HUES6 (cell line): ENCODE measurements around the gene CWF19L1.

Source experiments
- H3K27ac ChIP-seq: 2 replicates; pipeline ENCODE4 v1.7.0; 2013; ENCODE audit warnings: low read depth, mild to moderate bottlenecking, low read length, inconsistent platforms
- H3K27me3 ChIP-seq: 2 replicates; pipeline ENCODE4 v1.6.1; 2013; ENCODE audit warnings: low read length; ENCODE audit not compliant: control insufficient read depth, insufficient read depth
- H3K36me3 ChIP-seq: 2 replicates; pipeline ENCODE4 v1.6.1; 2013; ENCODE audit warnings: low read length; ENCODE audit not compliant: control insufficient read depth, insufficient read depth
- H3K4me1 ChIP-seq: 2 replicates; pipeline ENCODE4 v1.6.1; 2013; ENCODE audit warnings: low read length; ENCODE audit not compliant: control insufficient read depth, insufficient read depth
- H3K4me3 ChIP-seq: 2 replicates; pipeline ENCODE4 v1.5.1; 2013; ENCODE audit warnings: low read depth, low read length
- H3K9ac ChIP-seq: one replicate; pipeline ENCODE4 v1.6.1; 2013; ENCODE audit warnings: mild to moderate bottlenecking, low read length
- H3K9me3 ChIP-seq: 2 replicates; pipeline ENCODE4 v1.6.1; 2013; ENCODE audit warnings: low read depth, low read length; ENCODE audit not compliant: control insufficient read depth, insufficient read depth

Gene CWF19L1

GRCh38 chr10:100248820-100249219 is 18.6 kb downstream of the CWF19L1 start:
- H3K36me3 ChIP-seq, result peaks cover 73% of the 10 kb centered on the region
- H3K27ac ChIP-seq, result no peak overlapping the region
- H3K4me1 ChIP-seq, result no peaks in the 10 kb centered on the region
- H3K9me3 ChIP-seq, result no peaks in the 10 kb centered on the region
- H3K4me3 ChIP-seq, result no peak overlapping the region
- H3K9ac ChIP-seq, result no peak overlapping the region
- H3K27me3 ChIP-seq, result no peaks in the 10 kb centered on the region

- Histone ChIP-seq H3K4me1 (no peaks in the 10 kb centered on the region), H3K27me3 (no peaks in the 10 kb centered on the region), H3K9ac (no peak overlapping the region), H3K9me3 (no peaks in the 10 kb centered on the region), H3K36me3 (peaks cover 75% of the 10 kb centered on the region), H3K27ac (no peak overlapping the region), H3K4me3 (no peak overlapping the region)
Measured at GRCh38 chr10:100245484-100246220, 21.8 kb downstream of the CWF19L1 start.

DNA sequence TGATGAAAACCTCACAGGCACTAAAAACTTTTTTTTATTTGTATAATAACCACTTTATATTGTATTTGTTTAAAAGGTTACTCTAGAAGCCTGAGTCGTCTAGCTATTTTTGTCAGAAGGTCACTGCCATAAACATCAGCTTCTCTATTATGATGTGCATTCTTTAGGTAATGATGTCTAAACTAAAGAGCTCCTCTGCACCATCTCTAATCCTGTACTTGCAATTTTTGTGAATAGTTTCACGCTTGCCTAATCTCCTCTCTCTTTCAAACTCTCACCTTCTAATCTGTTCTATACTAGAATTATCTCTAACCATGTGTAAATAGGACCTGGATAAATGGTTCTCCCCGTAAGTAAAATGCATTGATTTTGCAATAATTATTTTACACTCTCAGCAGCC is 27.6 kb downstream of the CWF19L1 start:
- peaks cover 73% of the 10 kb centered on the region for H3K36me3 ChIP-seq
- no peaks in the 10 kb centered on the region for H3K27me3 ChIP-seq

GRCh38 chr10:100238429-100238828 is 29.0 kb downstream of the CWF19L1 start:
- H3K27ac ChIP-seq, result no peak overlapping the region
- no peaks in the 10 kb centered on the region for H3K27me3 ChIP-seq
- H3K9me3 ChIP-seq, result no peaks in the 10 kb centered on the region
- no peaks in the 10 kb centered on the region for H3K4me1 ChIP-seq
- H3K36me3 ChIP-seq, result peaks cover 79% of the 10 kb centered on the region
- H3K9ac ChIP-seq, result no peak overlapping the region
- no peak overlapping the region for H3K4me3 ChIP-seq

More for the DNA sequence above, 27.6 kb downstream of the CWF19L1 start:
- Histone ChIP-seq H3K9me3 (no peaks in the 10 kb centered on the region), H3K4me1 (no peaks in the 10 kb centered on the region), H3K4me3 (no peak overlapping the region), H3K9ac (no peak overlapping the region), H3K27ac (no peak overlapping the region)

DNA sequence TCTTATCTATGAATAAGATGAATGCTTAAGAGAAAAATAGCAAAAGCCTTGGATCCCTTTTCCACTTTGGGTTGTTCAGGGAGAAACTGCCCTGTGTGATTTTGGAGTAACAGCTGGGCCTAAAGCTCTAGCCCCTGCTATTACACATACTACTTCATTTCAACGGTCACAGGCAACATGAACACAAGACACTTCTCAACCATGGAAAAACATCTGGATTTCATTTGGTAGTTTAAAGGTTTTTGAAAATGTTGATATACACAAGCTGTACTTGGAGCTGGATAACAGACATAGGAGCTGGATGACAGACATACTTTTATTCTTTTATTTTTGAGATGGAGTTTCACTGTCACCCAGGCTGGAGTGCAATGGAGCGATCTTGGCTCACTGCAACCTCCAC is 35.3 kb downstream of the CWF19L1 start:
- Histone ChIP-seq H3K27ac (no peak overlapping the region), H3K27me3 (no peaks in the 10 kb centered on the region), H3K4me3 (no peak overlapping the region), H3K9ac (no peak overlapping the region), H3K9me3 (no peaks in the 10 kb centered on the region), H3K36me3 (peaks cover 56% of the 10 kb centered on the region), H3K4me1 (no peaks in the 10 kb centered on the region)

- H3K27ac ChIP-seq, result peak overlapping the region; percentile 0; the same call in 1 of the 2 replicates
- peak overlapping the region; percentile 89 for H3K9ac ChIP-seq
- peak overlapping the region; percentile 99 for H3K4me3 ChIP-seq
- no peaks in the 10 kb centered on the region for H3K27me3 ChIP-seq
- H3K36me3 ChIP-seq, result peaks cover 45% of the 10 kb centered on the region
- no peaks in the 10 kb centered on the region for H3K4me1 ChIP-seq
- H3K9me3 ChIP-seq, result no peaks in the 10 kb centered on the region
Measured at GRCh38 chr10:100229819-100230422, 37.5 kb downstream of the CWF19L1 start.

DNA sequence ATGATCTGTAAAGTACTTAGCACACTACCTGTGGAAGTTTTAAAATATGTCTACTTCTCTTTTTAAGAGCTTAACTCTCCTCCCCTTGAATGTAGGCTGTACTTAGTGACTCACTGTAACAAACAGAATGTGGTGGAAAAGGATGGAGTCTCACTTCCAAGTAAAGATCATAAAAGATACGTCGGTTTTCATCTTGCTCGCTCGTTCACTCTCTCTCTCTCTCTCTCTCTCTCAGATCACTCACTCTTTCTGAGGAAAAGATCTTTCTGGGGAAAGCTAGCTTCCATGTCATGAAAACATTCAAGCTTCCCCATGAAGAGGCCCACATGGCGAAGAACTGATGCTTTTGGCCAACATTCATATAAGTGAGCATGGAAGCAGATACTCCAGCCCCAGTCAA is 43.6 kb downstream of the CWF19L1 start:
- H3K4me3 ChIP-seq, result no peak overlapping the region
- H3K36me3 ChIP-seq, result peaks cover 54% of the 10 kb centered on the region
- no peak overlapping the region for H3K9ac ChIP-seq
- no peaks in the 10 kb centered on the region for H3K4me1 ChIP-seq
- no peak overlapping the region for H3K27ac ChIP-seq
- no peaks in the 10 kb centered on the region for H3K9me3 ChIP-seq
- H3K27me3 ChIP-seq, result no peaks in the 10 kb centered on the region

- H3K27me3 ChIP-seq, result no peaks in the 10 kb centered on the region
- H3K4me1 ChIP-seq, result no peaks in the 10 kb centered on the region
- peaks cover 66% of the 10 kb centered on the region for H3K36me3 ChIP-seq
- no peak overlapping the region for H3K9ac ChIP-seq
- H3K4me3 ChIP-seq, result no peak overlapping the region
- no peak overlapping the region for H3K27ac ChIP-seq
- no peaks in the 10 kb centered on the region for H3K9me3 ChIP-seq
Measured at GRCh38 chr10:100222529-100222928, 44.9 kb downstream of the CWF19L1 start.

DNA sequence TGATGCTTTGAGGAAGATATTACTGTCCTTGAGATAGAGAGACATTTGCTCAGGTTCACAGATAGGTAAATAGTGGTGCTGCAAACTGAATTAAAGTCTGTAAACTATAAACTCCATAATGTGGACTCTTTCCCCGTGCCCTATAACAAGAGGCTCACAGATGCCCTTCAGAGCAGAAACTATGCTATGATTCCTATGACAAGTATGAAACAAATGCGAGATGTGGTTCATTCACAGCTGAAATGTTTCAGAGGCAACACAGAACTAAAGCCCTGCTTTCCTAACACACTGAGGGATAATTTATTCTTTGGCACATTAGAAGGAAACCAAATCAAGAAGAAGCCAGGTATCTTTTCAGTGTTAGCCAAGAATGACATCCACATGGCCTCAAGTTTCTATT is 51.4 kb downstream of the CWF19L1 start:
- Histone ChIP-seq H3K27ac (no peak overlapping the region), H3K9me3 (no peaks in the 10 kb centered on the region), H3K4me1 (no peaks in the 10 kb centered on the region), H3K36me3 (peaks cover 80% of the 10 kb centered on the region), H3K27me3 (no peaks in the 10 kb centered on the region), H3K4me3 (no peak overlapping the region), H3K9ac (no peak overlapping the region)

- Histone ChIP-seq H3K27me3 (no peaks in the 10 kb centered on the region), H3K36me3 (peaks cover 67% of the 10 kb centered on the region), H3K9me3 (no peaks in the 10 kb centered on the region), H3K4me3 (no peak overlapping the region), H3K9ac (no peak overlapping the region), H3K4me1 (no peaks in the 10 kb centered on the region; the same call in 1 of the 2 replicates), H3K27ac (0 out of 2 replicates have a peak overlapping the region, but pooled peaks have one; percentile 50)
Measured at GRCh38 chr10:100209303-100209702, 58.1 kb downstream of the CWF19L1 start.

GRCh38 chr10:100208276-100208675 is 59.2 kb downstream of the CWF19L1 start:
- Histone ChIP-seq H3K9me3 (no peaks in the 10 kb centered on the region), H3K27me3 (no peaks in the 10 kb centered on the region), H3K9ac (no peak overlapping the region), H3K4me3 (no peak overlapping the region), H3K4me1 (no peaks in the 10 kb centered on the region; the same call in 1 of the 2 replicates), H3K27ac (no peak overlapping the region), H3K36me3 (peaks cover 67% of the 10 kb centered on the region)
